ENCODE data around the gene GAN.

DNA sequence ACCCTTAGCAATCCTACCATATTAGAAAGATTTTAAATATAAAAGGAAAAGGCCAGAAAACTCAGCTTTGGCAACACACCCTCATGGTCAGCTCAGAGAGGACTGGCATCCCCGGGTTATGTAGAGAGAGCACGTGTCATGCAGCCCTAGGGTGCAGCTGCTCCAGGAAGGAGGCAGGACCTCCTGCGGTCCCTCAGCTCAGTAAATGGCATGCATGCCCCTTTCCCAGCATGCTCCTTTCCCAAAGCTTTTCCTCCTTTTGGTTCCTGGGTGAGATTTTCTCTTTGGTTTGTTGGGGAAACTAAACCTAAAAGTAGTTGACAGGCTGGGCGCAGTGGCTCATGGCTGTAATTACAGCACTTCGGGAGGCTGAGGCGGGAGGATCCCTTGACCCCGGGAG lies 3.9 kb downstream of the GAN start:
- TF ChIP-seq EZH2 (optimal IDR thresholded peaks at IDR 0.05; ENCODE audit: low read depth, low read length) (no peak), EZH2phosphoT487 (IDR thresholded peaks at IDR 0.05; ENCODE audit: low read length) (no peak)
- TF ChIP-seq, protein P1, sequence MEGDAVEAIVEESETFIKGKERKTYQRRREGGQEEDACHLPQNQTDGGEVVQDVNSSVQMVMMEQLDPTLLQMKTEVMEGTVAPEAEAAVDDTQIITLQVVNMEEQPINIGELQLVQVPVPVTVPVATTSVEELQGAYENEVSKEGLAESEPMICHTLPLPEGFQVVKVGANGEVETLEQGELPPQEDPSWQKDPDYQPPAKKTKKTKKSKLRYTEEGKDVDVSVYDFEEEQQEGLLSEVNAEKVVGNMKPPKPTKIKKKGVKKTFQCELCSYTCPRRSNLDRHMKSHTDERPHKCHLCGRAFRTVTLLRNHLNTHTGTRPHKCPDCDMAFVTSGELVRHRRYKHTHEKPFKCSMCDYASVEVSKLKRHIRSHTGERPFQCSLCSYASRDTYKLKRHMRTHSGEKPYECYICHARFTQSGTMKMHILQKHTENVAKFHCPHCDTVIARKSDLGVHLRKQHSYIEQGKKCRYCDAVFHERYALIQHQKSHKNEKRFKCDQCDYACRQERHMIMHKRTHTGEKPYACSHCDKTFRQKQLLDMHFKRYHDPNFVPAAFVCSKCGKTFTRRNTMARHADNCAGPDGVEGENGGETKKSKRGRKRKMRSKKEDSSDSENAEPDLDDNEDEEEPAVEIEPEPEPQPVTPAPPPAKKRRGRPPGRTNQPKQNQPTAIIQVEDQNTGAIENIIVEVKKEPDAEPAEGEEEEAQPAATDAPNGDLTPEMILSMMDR (IDR thresholded peaks at IDR 0.05; ENCODE audit: low read length), result no peak

Data from MM.1S (cell line).